Trophoblast cell (in vitro differentiated cells and primary cell): ENCODE results near the gene MYBL2.
A peak's percentile ranks its signal among the peaks of the same experiment; 100 is the strongest.

Experiments
- DNase-seq, 2 donors: peaks; one replicate each; pipeline ENCODE4 v3.0.0-alpha.2; 2016
- H2AFZ ChIP-seq: 2 replicates; pipeline ENCODE4 v1.6.1; 2013; ENCODE audit warnings: low read length, moderate library complexity, mild to moderate bottlenecking; ENCODE audit not compliant: insufficient read depth, poor library complexity
- H2AK5ac ChIP-seq: 2 replicates; pipeline ENCODE4 v1.6.1; 2013; ENCODE audit warnings: mild to moderate bottlenecking, low read length
- H2BK120ac ChIP-seq: 2 replicates; pipeline ENCODE4 v1.6.1; 2013; ENCODE audit warnings: low read length, mild to moderate bottlenecking, moderate library complexity; ENCODE audit not compliant: insufficient read depth, poor library complexity
- H2BK12ac ChIP-seq: 2 replicates; pipeline ENCODE4 v1.6.1; 2013; ENCODE audit warnings: mild to moderate bottlenecking, low read length, moderate library complexity
- H2BK5ac ChIP-seq: 2 replicates; pipeline ENCODE4 v1.6.1; 2013; ENCODE audit warnings: low read length, low read depth, moderate library complexity, mild to moderate bottlenecking; ENCODE audit not compliant: poor library complexity
- H3K14ac ChIP-seq: 2 replicates; pipeline ENCODE4 v1.6.1; 2013; ENCODE audit warnings: mild to moderate bottlenecking, low read length
- H3K18ac ChIP-seq: 2 replicates; pipeline ENCODE4 v1.6.1; 2013; ENCODE audit warnings: mild to moderate bottlenecking, low read length
- H3K23ac ChIP-seq: 2 replicates; pipeline ENCODE4 v1.6.1; 2013; ENCODE audit warnings: low read length
- H3K27ac ChIP-seq: 2 replicates; pipeline ENCODE4 v1.5.1; 2013; ENCODE audit warnings: low read depth, mild to moderate bottlenecking, inconsistent platforms, low read length, moderate library complexity
- H3K27me3 ChIP-seq: 2 replicates; pipeline ENCODE4 v1.6.1; 2013; ENCODE audit warnings: inconsistent platforms, mild to moderate bottlenecking, low read length, moderate library complexity; ENCODE audit not compliant: insufficient read depth
- H3K36me3 ChIP-seq, 2 experiments: 1 replicate in 1 of 2; 2 replicates in 1 of 2; pipeline ENCODE4 v1.6.1; 2013; ENCODE audit warnings: low read length in 2 of 2, mild to moderate bottlenecking in 2 of 2, moderate library complexity in 1 of 2; ENCODE audit not compliant: insufficient read depth in 2 of 2, control insufficient read depth in 1 of 2
- H3K4ac ChIP-seq: 2 replicates; pipeline ENCODE4 v1.6.1; 2013; ENCODE audit warnings: low read depth, mild to moderate bottlenecking, low read length, moderate library complexity
- H3K4me1 ChIP-seq, 2 experiments: 1 replicate in 1 of 2; 2 replicates in 1 of 2; pipeline ENCODE4 v1.6.1; 2013; ENCODE audit warnings: low read length in 2 of 2, mild to moderate bottlenecking in 2 of 2, moderate library complexity in 1 of 2; ENCODE audit not compliant: insufficient read depth in 2 of 2, control insufficient read depth in 1 of 2
- H3K4me2 ChIP-seq: 2 replicates; pipeline ENCODE4 v1.6.1; 2013; ENCODE audit warnings: inconsistent platforms, mild to moderate bottlenecking, low read length, moderate library complexity
- H3K4me3 ChIP-seq: 2 replicates; pipeline ENCODE4 v1.5.1; 2013; ENCODE audit warnings: mild to moderate bottlenecking, low read depth, low read length, inconsistent platforms
- H3K79me1 ChIP-seq: one replicate; pipeline ENCODE4 v1.6.1; 2013; ENCODE audit warnings: low read length
- H3K79me2 ChIP-seq: 2 replicates; pipeline ENCODE4 v1.6.1; 2013; ENCODE audit warnings: low read length, mild to moderate bottlenecking; ENCODE audit not compliant: control insufficient read depth, insufficient read depth, poor library complexity
- H3K9ac ChIP-seq: 2 replicates; pipeline ENCODE4 v1.6.1; 2013; ENCODE audit warnings: mild to moderate bottlenecking, low read length
- H3K9me3 ChIP-seq: 2 replicates; pipeline ENCODE4 v1.6.1; 2013; ENCODE audit warnings: low read depth, mild to moderate bottlenecking, control low read depth, inconsistent platforms, low read length; ENCODE audit not compliant: insufficient read depth
- H4K12ac ChIP-seq: 2 replicates; pipeline ENCODE4 v1.6.1; 2013; ENCODE audit warnings: low read depth, mild to moderate bottlenecking, low read length, moderate library complexity
- H4K8ac ChIP-seq: 2 replicates; pipeline ENCODE4 v1.6.1; 2013; ENCODE audit warnings: low read depth, mild to moderate bottlenecking, low read length, moderate library complexity
- H4K91ac ChIP-seq: one replicate; pipeline ENCODE4 v1.6.1; 2013; ENCODE audit warnings: low read depth, mild to moderate bottlenecking, low read length, moderate library complexity
- WGBS: extraction: QIAGEN DNeasy Blood & Tissue Kit; methylation state at CpG from one replicate; pipeline ENCODE4 v1.1.7; 2013; ENCODE audit warnings: missing lambda C conversion rate; ENCODE audit not compliant: insufficient read length, insufficient coverage; ENCODE audit errors: extremely low coverage; 5-methylcytosine and 5-hydroxymethylcytosine counted together

Gene MYBL2

DNA sequence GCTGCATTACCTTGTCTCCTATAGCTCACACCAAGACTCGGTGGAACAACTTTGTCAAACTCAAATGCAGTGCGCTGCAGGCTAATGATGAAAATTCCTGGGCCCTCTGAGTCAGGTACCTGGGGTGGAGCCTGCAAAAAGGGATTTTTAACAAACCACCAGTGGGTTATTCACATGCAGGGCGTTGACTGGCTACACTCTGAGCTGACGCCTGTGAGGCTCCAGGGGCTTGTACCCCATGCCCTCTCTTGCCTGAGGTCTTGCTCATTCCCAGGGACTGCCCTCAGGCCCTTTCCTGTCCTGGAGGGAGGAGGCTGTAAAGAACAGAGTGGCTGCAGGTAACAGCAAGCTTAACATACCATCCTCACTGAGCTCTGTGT is 50.7 kb downstream of the MYBL2 start:
- no peak overlapping the region for H3K18ac ChIP-seq
- no peak overlapping the region for H2BK12ac ChIP-seq
- H3K79me2 ChIP-seq: no peaks in the 10 kb centered on the region
- H3K4me1 ChIP-seq: no peaks in the 10 kb centered on the region
- peak; percentile 8 to 25 for DNase-seq
- H3K4me3 ChIP-seq: no peak overlapping the region
- H2AFZ ChIP-seq: no peak overlapping the region
- H3K27ac ChIP-seq: no peak overlapping the region
- H3K9me3 ChIP-seq: peaks cover 1% of the 10 kb centered on the region
- H3K4me2 ChIP-seq: no peak overlapping the region
- H3K27me3 ChIP-seq: no peaks in the 10 kb centered on the region
- no peak overlapping the region for H2AK5ac ChIP-seq
- H3K9ac ChIP-seq: no peak overlapping the region
- H4K12ac ChIP-seq: no peak overlapping the region
- no peak overlapping the region for H2BK120ac ChIP-seq
- H4K8ac ChIP-seq: no peak overlapping the region
- H3K23ac ChIP-seq: no peak overlapping the region
- H3K36me3 ChIP-seq: peaks cover 38 to 39% of the 10 kb centered on the region in 2 experiments
- WGBS: no CpG with 5 or more reads among the region's 4 CpGs
- no peak overlapping the region for H3K14ac ChIP-seq
- no peaks in the 10 kb centered on the region for H3K79me1 ChIP-seq
- no peak overlapping the region for H3K4ac ChIP-seq
- H2BK5ac ChIP-seq: no peak overlapping the region
- H4K91ac ChIP-seq: no peak overlapping the region

DNA sequence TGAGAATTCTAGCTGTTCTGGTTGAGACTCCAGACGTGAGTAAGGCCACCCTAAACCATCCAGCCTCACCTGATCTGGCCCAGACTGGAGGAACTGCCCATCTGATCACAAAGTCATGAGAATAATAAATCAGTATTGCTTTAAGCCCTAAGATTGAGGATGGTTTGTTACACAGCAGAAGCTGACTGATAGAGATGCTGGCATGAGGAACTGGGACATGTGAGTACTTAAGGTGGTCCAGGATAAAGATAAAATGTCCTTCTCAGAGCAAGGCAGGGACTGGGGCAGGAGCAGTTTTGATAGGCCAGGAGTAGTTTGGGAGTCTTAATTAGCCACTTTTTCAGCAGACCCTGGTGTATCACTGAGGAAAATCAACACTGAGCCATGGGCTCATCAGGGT is 53.1 kb downstream of the MYBL2 start:
- Histone ChIP-seq H3K36me3 (peaks cover 21 to 22% of the 10 kb centered on the region in 2 experiments), H2BK12ac (no peak overlapping the region), H2BK5ac (no peak overlapping the region), H3K9ac (no peak overlapping the region), H2AK5ac (no peak overlapping the region), H3K23ac (no peak overlapping the region), H3K4me3 (no peak overlapping the region), H4K8ac (no peak overlapping the region), H3K27me3 (no peaks in the 10 kb centered on the region), H3K27ac (no peak overlapping the region), H3K14ac (no peak overlapping the region), H3K79me1 (no peaks in the 10 kb centered on the region), H3K79me2 (no peaks in the 10 kb centered on the region), H3K4me1 (no peaks in the 10 kb centered on the region), H4K12ac (no peak overlapping the region), H3K18ac (no peak overlapping the region), H2BK120ac (no peak overlapping the region), H3K4ac (no peak overlapping the region), H4K91ac (no peak overlapping the region), H3K9me3 (peaks cover 1% of the 10 kb centered on the region), H3K4me2 (no peak overlapping the region), H2AFZ (no peak overlapping the region)
- no peak for DNase-seq
- WGBS: no CpG with 5 or more reads among the region's 1 CpG

- no peak overlapping the region for H2BK12ac ChIP-seq
- H3K14ac ChIP-seq: no peak overlapping the region
- H2AFZ ChIP-seq: no peak overlapping the region
- no CpG with 5 or more reads among the region's 2 CpGs for WGBS
- no peak overlapping the region for H4K12ac ChIP-seq
- H3K4me2 ChIP-seq: no peak overlapping the region
- no peak overlapping the region for H2BK5ac ChIP-seq
- H3K79me2 ChIP-seq: no peaks in the 10 kb centered on the region
- no peak overlapping the region for H4K8ac ChIP-seq
- H2BK120ac ChIP-seq: no peak overlapping the region
- no peak overlapping the region for H3K27ac ChIP-seq
- H3K23ac ChIP-seq: no peak overlapping the region
- H2AK5ac ChIP-seq: no peak overlapping the region
- no peak overlapping the region for H3K4me3 ChIP-seq
- H3K27me3 ChIP-seq: no peaks in the 10 kb centered on the region
- no peaks in the 10 kb centered on the region for H3K79me1 ChIP-seq
- DNase-seq: no peak
- H3K9me3 ChIP-seq: peaks cover 1% of the 10 kb centered on the region
- H3K4ac ChIP-seq: no peak overlapping the region
- H3K18ac ChIP-seq: no peak overlapping the region
- H3K9ac ChIP-seq: no peak overlapping the region
- no peak overlapping the region for H4K91ac ChIP-seq
- peaks cover 11 to 13% of the 10 kb centered on the region in 2 experiments for H3K36me3 ChIP-seq
- H3K4me1 ChIP-seq: no peaks in the 10 kb centered on the region
Measured at GRCh38 chr20:43721097-43721428, 54.1 kb downstream of the MYBL2 start.

DNA sequence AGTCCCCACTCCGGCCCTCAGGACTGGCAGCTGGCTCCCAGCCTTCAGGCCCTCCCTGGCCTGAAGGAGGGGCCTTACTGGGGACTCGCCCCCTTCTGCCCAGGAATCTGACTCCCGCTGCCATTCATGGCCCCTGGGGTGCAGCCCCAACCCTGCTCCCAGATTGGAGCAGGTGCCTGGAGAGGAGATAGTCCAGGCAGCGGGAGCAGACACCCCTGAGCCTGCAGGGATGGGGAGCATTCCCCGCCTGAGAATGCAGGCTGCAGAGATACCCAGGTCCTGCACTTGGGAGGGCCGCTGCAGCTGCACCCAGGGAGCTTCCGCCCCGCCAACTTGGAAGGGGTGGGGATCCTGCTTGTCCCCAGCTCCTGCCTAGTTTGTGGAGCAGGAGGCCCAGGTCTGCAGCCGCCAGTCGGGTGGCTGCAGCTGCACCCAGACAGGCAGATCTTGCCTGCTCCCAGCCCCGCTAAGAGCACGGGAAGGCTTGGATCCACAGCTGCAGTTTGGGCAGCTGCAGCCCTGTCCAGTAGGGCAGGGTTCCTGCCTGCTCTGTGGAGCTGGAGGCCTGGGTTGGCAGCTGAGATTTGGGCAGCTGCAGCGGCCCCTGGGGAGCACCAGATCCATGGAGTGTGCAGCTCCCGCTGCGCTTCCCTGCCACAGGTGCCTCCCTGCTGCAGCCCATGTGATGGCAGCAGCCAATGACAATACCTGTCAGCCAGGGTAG is 54.7 kb downstream of the MYBL2 start:
- Histone ChIP-seq H2AFZ (no peak overlapping the region), H4K8ac (no peak overlapping the region), H2BK120ac (no peak overlapping the region), H3K27me3 (no peaks in the 10 kb centered on the region), H3K36me3 (peaks cover 9% of the 10 kb centered on the region in 2 experiments), H3K4me1 (no peaks in the 10 kb centered on the region), H3K4me2 (no peak overlapping the region), H3K4me3 (no peak overlapping the region), H4K12ac (no peak overlapping the region), H2BK5ac (no peak overlapping the region), H3K9me3 (peaks cover 1% of the 10 kb centered on the region), H3K14ac (no peak overlapping the region), H3K4ac (no peak overlapping the region), H3K79me2 (no peaks in the 10 kb centered on the region), H4K91ac (no peak overlapping the region), H3K27ac (no peak overlapping the region), H3K9ac (no peak overlapping the region), H3K79me1 (no peaks in the 10 kb centered on the region), H3K18ac (no peak overlapping the region), H2AK5ac (no peak overlapping the region), H3K23ac (no peak overlapping the region), H2BK12ac (no peak overlapping the region)
- no CpG with 5 or more reads among the region's 15 CpGs for WGBS
- no peak for DNase-seq
